Fibroblast of mammary gland (primary cell): ENCODE results near the gene CD248.

Experiments used
- DNase-seq: peaks from one replicate; pipeline ENCODE4 v3.0.0-alpha.2; 2010; ENCODE audit warnings: low read depth
- H3K4me3 ChIP-seq: 2 replicates; pipeline ENCODE4 v1.5.1; 2011; ENCODE audit warnings: low read depth, mild to moderate bottlenecking, low read length, moderate library complexity; ENCODE audit not compliant: control insufficient read depth
- TF ChIP-seq, protein P1 (sequence below): conservative IDR thresholded peaks from 2 replicates; pipeline ENCODE4 v1.5.1; 2011; ENCODE audit warnings: low read depth, low read length, inconsistent platforms; ENCODE audit not compliant: control insufficient read depth, insufficient read depth

CD248 gene

DNA sequence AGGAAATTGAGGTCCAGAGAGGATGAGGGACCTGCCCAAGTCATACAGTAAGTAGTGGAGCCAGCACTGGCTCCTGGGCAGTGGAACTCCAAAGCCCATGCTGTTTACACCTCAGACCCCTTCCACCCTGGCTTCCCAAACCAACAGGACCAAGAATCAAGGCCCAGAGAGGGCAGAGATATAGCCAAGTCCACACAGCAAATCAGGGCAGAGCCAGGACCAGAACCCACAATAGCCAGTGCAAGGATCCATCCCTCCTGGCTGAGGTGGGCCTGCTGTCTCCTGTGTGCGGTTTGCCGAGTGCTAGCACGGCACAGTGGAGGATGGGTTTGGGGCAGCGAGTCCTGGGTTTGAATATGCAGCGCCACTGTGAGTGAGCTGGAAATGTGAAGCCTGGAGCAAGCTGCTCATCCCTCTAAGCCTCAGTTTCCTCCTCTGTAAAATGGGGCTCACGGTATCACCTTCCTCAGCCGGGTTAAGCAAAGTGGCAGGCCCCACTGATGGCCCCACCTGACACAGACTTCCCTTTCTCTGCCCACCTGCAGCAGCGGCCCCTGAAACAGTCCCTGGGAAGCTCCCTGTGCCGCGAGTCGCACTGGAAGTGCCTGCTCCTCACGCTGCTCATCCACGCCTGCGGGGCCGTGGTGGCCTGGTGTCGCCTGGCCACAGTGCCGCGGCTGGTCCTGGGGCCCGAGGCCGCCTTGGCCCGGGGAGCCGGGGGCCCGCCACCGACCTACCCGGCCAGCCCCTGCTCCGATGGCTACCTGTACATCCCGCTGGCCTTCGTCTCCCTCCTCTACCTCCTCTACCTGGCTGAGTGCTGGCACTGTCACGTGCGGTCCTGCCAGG, 22.8 kb downstream of the CD248 start:
- no peak overlapping the region for H3K4me3 ChIP-seq
- no peak for DNase-seq
- TF ChIP-seq, protein P1, sequence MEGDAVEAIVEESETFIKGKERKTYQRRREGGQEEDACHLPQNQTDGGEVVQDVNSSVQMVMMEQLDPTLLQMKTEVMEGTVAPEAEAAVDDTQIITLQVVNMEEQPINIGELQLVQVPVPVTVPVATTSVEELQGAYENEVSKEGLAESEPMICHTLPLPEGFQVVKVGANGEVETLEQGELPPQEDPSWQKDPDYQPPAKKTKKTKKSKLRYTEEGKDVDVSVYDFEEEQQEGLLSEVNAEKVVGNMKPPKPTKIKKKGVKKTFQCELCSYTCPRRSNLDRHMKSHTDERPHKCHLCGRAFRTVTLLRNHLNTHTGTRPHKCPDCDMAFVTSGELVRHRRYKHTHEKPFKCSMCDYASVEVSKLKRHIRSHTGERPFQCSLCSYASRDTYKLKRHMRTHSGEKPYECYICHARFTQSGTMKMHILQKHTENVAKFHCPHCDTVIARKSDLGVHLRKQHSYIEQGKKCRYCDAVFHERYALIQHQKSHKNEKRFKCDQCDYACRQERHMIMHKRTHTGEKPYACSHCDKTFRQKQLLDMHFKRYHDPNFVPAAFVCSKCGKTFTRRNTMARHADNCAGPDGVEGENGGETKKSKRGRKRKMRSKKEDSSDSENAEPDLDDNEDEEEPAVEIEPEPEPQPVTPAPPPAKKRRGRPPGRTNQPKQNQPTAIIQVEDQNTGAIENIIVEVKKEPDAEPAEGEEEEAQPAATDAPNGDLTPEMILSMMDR = no peak

DNA sequence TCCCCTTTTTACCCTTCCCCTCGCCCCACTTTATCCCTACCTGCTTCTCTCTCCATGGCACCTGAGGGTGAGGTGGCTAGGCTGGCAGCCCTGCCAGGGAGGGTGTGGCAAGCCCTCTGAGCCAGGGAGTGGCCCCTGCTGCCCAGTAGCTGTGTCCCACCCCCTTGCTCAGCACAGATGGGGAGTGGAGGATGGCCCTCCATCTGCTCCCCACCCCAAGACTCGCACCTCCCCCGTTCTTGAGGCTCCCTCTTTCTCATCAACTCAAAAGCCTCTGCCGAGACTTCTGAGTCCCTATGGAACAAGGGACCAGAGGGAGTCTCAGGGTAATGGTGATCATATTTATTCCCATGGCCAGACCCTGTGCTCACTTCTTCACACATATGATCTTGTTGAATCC, 23.5 kb downstream of the CD248 start:
- TF ChIP-seq, protein P1 = no peak
- no peak for DNase-seq
- no peak overlapping the region for H3K4me3 ChIP-seq

DNA sequence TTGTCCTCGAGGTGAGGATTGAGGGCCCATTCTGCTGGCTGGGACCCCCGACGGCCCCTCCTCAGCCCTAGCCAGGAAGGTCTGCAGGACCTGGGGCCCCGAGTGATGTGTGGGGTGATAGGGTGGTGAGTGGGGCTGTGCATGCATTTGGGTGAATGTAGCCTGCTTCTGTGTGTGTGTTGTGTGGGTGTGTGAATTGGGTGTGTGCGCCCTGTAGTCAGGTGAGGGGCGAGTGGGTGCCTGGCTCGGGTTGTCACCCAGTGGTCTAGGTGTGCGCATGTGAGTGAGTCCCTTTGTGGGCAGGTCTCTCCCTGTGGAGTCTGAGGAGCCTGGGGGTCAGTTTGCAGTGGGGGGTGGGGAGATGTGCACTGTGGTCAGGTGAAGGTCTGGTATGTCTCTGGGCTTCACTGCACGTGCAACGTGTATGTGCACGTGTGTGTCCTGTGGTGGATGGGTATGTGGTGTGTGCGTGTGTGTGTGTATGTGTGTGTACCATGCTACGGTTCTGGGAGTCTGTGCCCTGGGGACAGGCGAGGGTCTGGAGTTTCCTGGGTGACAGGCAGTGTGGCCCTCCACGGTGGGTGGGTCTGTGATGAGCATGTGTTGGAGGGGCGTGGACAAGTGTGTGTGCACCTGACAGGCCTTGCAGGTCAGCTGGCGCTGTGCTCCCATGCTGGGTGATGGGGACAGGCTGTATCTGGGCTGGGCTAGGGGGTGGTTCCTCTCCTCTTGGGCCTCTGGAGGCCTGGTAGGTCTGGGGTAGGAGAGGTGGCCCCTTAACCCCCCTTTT, 24.1 kb downstream of the CD248 start:
- TF ChIP-seq, protein P1 = no peak
- no peak overlapping the region for H3K4me3 ChIP-seq
- no peak for DNase-seq

DNA sequence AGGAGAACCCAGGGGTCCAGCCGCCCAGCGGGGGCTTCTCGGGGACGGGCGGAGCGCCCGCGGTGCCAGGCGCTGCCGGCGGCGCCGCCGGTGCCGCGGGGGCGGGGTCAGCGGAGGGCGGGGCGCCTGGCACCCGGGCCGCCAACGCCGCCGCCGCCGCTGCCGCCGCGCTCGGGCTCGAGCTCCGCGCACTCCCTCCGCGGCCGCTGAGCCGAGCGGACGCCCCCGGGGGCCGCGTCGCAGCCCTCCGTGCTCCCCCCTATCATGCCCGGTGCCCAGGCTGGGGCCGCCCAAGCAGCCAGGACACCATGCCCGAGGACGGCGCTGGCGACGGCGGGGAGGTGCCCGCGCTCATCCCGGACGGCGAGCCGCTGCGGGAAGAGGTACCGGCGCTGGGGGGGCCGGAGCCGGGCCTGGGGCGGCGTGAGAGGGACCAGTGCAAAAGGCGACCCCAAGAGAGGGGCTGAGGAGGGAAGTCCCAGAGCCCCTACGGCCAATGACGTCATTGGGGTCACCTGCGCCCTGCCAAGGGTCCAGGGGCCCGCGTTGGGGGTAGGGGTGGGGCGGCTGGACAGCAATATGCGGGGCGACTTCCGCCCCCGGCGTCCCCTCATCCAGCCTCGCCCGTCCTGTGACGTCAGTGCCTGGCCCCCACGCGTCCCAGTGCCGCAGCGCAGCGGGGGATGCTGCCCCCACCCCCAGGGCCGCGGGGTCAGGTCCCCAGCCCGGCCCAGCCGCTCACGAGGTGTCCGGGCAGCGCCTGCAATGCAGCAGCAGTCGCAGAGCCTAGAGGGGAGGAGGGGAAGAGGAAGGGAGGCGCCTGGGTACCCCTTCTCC, 24.9 kb downstream of the CD248 start, which contains the start of gene TMEM151A:
Gene TMEM151A, plus strand, starts transcription at position 189 of the 837 bp plus-strand sequence. Its CDS starts 120 bp downstream, at position 309.
- TF ChIP-seq, protein P1 = no peak
- DNase-seq = no peak
- H3K4me3 ChIP-seq = no peak within 1 kb of the TSS

DNA sequence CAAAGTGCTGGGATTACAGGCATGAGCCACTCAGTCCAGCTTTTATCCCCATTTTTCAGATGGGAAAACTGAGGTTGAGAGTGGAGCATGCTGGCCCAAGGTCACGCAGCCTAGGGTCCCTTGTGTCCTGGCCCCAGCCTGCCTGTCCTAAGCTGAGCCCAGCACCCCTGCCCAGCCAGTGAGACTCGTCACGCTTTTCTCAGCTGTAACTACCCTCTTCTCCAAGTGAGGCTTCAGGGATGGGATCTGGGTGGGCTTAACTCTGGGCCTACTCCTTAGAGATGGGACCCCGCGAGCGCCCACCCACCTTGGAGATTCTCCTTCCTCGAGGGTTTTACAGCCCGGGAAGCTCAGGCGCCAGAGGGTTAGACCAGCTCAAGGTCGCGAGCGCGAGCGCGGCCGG, 25.5 kb downstream of the CD248 start:
- TF ChIP-seq, protein P1 = no peak
- no peak overlapping the region for H3K4me3 ChIP-seq

DNA sequence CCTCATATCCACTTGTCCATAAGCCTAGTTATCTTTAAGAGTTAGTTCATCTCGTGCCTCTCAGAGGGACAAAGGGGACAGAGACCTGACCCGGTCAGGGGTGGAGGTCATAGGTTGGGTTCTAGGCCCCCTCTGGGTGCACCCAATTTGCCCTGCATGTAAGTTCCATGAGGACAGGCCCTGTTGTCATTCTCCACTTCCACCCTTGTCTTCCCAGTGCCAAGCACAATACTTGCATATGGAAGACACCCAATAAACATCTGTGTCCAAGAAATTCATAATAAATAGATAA, 26.6 kb downstream of the CD248 start:
- DNase-seq = no peak
- H3K4me3 ChIP-seq = no peak overlapping the region

More for the DNA sequence above, 25.5 kb downstream of the CD248 start:
- DNase-seq = no peak

More for the DNA sequence above, 26.6 kb downstream of the CD248 start:
- TF ChIP-seq, protein P1 = no peak
